Glutamatergic neuron (in vitro differentiated cells): Measurements from ENCODE around the gene ANO6. TPM values are rescaled to one million over a fixed set of nuclear protein-coding genes. Genes with fewer than 3 reads are reported as not detected.
"Not testable (repeated sequence)": the region's sequence is repeated elsewhere in the genome, so short reads cannot be mapped to it uniquely, and the experiment has no call there.

Source experiments
- DNase-seq: peaks from one replicate; pipeline ENCODE4 v3.0.0; 2022
- H3K27ac Mint-ChIP-seq: one replicate; pipeline ENCODE4 v1.8.0; 2020; ENCODE audit warnings: mild to moderate bottlenecking, mixed read lengths, inconsistent platforms; ENCODE audit not compliant: unreplicated experiment
- H3K27me3 Mint-ChIP-seq: one replicate; pipeline ENCODE4 v1.8.0; 2020; ENCODE audit warnings: mild to moderate bottlenecking, moderate library complexity, mixed read lengths, inconsistent platforms; ENCODE audit not compliant: unreplicated experiment
- H3K36me3 Mint-ChIP-seq: one replicate; pipeline ENCODE4 v1.8.0; 2020; ENCODE audit warnings: mild to moderate bottlenecking, mixed read lengths, inconsistent platforms; ENCODE audit not compliant: unreplicated experiment
- H3K4me1 Mint-ChIP-seq: one replicate; pipeline ENCODE4 v1.8.0; 2020; ENCODE audit warnings: mild to moderate bottlenecking, low read depth, mixed read lengths, inconsistent platforms; ENCODE audit not compliant: unreplicated experiment
- H3K4me3 Mint-ChIP-seq: one replicate; pipeline ENCODE4 v1.8.0; 2020; ENCODE audit warnings: mild to moderate bottlenecking, mixed read lengths, inconsistent platforms; ENCODE audit not compliant: unreplicated experiment
- H3K9me3 Mint-ChIP-seq: one replicate; pipeline ENCODE4 v1.8.0; 2020; ENCODE audit warnings: mild to moderate bottlenecking, moderate library complexity, mixed read lengths, inconsistent platforms; ENCODE audit not compliant: unreplicated experiment
- CTCF ChIP-seq: fragments of 200-600 bp; sonication (generic); IDR thresholded peaks from one replicate; pipeline ENCODE4 v1.5.0; 2021; ENCODE audit not compliant: partially characterized antibody, unreplicated experiment
- total RNA-seq: library from RNA; stranded (reverse); fragmentation: NEBNext Ultra II Directional; extraction: Animal tissue kit (Norgen Biotek cat#: 25700); gene quantifications from one replicate; pipeline ENCODE4 v1.2.1, GENCODE V29; 2021; ENCODE audit not compliant: unreplicated experiment

The ANO6 gene
- total RNA-seq, 1 donor from 2014 or later: 35.9 TPM

GRCh38 chr12:45232146-45232755 is 16.4 kb downstream of the ANO6 start:
- H3K27ac Mint-ChIP-seq: no peak overlapping the region
- H3K4me1 Mint-ChIP-seq: peaks cover 15% of the 10 kb centered on the region
- no peak for TF ChIP-seq CTCF
- no peak overlapping the region for H3K4me3 Mint-ChIP-seq
- no peaks in the 10 kb centered on the region for H3K27me3 Mint-ChIP-seq
- H3K36me3 Mint-ChIP-seq: no peaks in the 10 kb centered on the region
- H3K9me3 Mint-ChIP-seq: no peaks in the 10 kb centered on the region
- DNase-seq: no peak

GRCh38 chr12:45232756-45233372 is 17.0 kb downstream of the ANO6 start:
- Mint-ChIP-seq H3K27me3 (no peaks in the 10 kb centered on the region), H3K4me1 (peaks cover 15% of the 10 kb centered on the region), H3K36me3 (no peaks in the 10 kb centered on the region), H3K4me3 (no peak overlapping the region), H3K9me3 (no peaks in the 10 kb centered on the region), H3K27ac (no peak overlapping the region)
- DNase-seq: no peak
- no peak for TF ChIP-seq CTCF

- TF ChIP-seq CTCF: no peak
- H3K27ac Mint-ChIP-seq: no peak overlapping the region
- peaks cover 15% of the 10 kb centered on the region for H3K4me1 Mint-ChIP-seq
- peaks cover 3% of the 10 kb centered on the region for H3K27me3 Mint-ChIP-seq
- no peaks in the 10 kb centered on the region for H3K9me3 Mint-ChIP-seq
- DNase-seq: no peak
- no peaks in the 10 kb centered on the region for H3K36me3 Mint-ChIP-seq
- H3K4me3 Mint-ChIP-seq: no peak overlapping the region
These were observed 18.4 kb downstream of the ANO6 start for GRCh38 chr12:45234139-45234865.

- no peaks in the 10 kb centered on the region for H3K36me3 Mint-ChIP-seq
- H3K27me3 Mint-ChIP-seq: peaks cover 3% of the 10 kb centered on the region
- H3K9me3 Mint-ChIP-seq: no peaks in the 10 kb centered on the region
- peaks cover 19% of the 10 kb centered on the region for H3K4me1 Mint-ChIP-seq
- no peak for DNase-seq
- no peak for TF ChIP-seq CTCF
- no peak overlapping the region for H3K27ac Mint-ChIP-seq
- no peak overlapping the region for H3K4me3 Mint-ChIP-seq
These were observed 19.5 kb downstream of the ANO6 start for GRCh38 chr12:45235087-45236025.

- peaks cover 19% of the 10 kb centered on the region for H3K4me1 Mint-ChIP-seq
- not testable (repeated sequence) for H3K9me3 Mint-ChIP-seq, H3K36me3 Mint-ChIP-seq, H3K4me3 Mint-ChIP-seq, H3K27ac Mint-ChIP-seq, DNase-seq, H3K27me3 Mint-ChIP-seq
These were observed 20.5 kb downstream of the ANO6 start for GRCh38 chr12:45236383-45236782.
